Measurements from ENCODE around the gene TUBGCP5.

The TUBGCP5 gene

GRCh38 chr15:22973987-22974386, 65.4 kb downstream of the TUBGCP5 start:
- DNase-seq, result no peak

GRCh38 chr15:22973286-22973685, 66.1 kb downstream of the TUBGCP5 start:
- no peak for DNase-seq

- DNase-seq, result no peak
Measured at GRCh38 chr15:22969489-22969888, 69.9 kb downstream of the TUBGCP5 start.

- DNase-seq, result no peak
Measured at GRCh38 chr15:22968366-22968765, 71.0 kb downstream of the TUBGCP5 start.

GRCh38 chr15:22967084-22967770, 72.1 kb downstream of the TUBGCP5 start:
- no peak for DNase-seq

GRCh38 chr15:22966321-22967083, 72.9 kb downstream of the TUBGCP5 start:
- DNase-seq, result no peak

- DNase-seq, result no peak
Measured at GRCh38 chr15:22963641-22964040, 75.7 kb downstream of the TUBGCP5 start.

GRCh38 chr15:22962611-22963010, 76.8 kb downstream of the TUBGCP5 start:
- no peak for DNase-seq

GRCh38 chr15:22961762-22962161, 77.6 kb downstream of the TUBGCP5 start:
- DNase-seq, result no peak

- DNase-seq, result no peak
Measured at GRCh38 chr15:22960556-22960955, 78.8 kb downstream of the TUBGCP5 start.

- DNase-seq, result no peak
Measured at GRCh38 chr15:22960126-22960525, 79.2 kb downstream of the TUBGCP5 start.

GRCh38 chr15:22959321-22960101, 79.9 kb downstream of the TUBGCP5 start:
- DNase-seq, result no peak

GRCh38 chr15:22958487-22959280, 80.7 kb downstream of the TUBGCP5 start:
- no peak for DNase-seq

GRCh38 chr15:22956978-22957260, 82.5 kb downstream of the TUBGCP5 start:
- DNase-seq, result no peak

GRCh38 chr15:22956257-22956977, 83.0 kb downstream of the TUBGCP5 start:
- no peak for DNase-seq

GRCh38 chr15:22955544-22956119, 83.7 kb downstream of the TUBGCP5 start:
- no peak for DNase-seq

GRCh38 chr15:22954798-22955543, 84.4 kb downstream of the TUBGCP5 start:
- DNase-seq, result no peak

GRCh38 chr15:22954326-22954725, 85.0 kb downstream of the TUBGCP5 start:
- DNase-seq, result no peak

- DNase-seq, result no peak
Measured at GRCh38 chr15:22952796-22953579, 86.4 kb downstream of the TUBGCP5 start.
